GM18951 (cell line): ENCODE results near the gene DSN1.

Experiments used
- POLR2A ChIP-seq: IDR thresholded peaks from 4 replicates; pipeline ENCODE4 v1.6.1; 2011; ENCODE audit warnings: mild to moderate bottlenecking; ENCODE audit not compliant: insufficient read length, insufficient read depth; ENCODE audit errors: extremely low read depth
- in situ Hi-C: fragments of 300-500 bp; cut with MboI; formaldehyde crosslinking; loops from one replicate; pipeline ENCODE4 v1.12.0; 2022; ENCODE audit warnings: low sequenced_read_pairs, mixed read lengths, inconsistent platforms; ENCODE audit not compliant: unreplicated experiment

The DSN1 gene

GRCh38 chr20:36784116-36784515 lies 10.6 kb upstream of the DSN1 start:
- in situ Hi-C loops = no loop called here
- TF ChIP-seq POLR2A = no peak

GRCh38 chr20:36779656-36780025 lies 6.1 kb upstream of the DSN1 start:
- in situ Hi-C loops = no loop called here
- no peak for TF ChIP-seq POLR2A

GRCh38 chr20:36778831-36779655 lies 5.5 kb upstream of the DSN1 start:
- in situ Hi-C loops = no loop called here
- no peak for TF ChIP-seq POLR2A

- TF ChIP-seq POLR2A = no peak
- in situ Hi-C loops = no loop called here
Observed at GRCh38 chr20:36777576-36777975, 4.0 kb upstream of the DSN1 start.

- in situ Hi-C loops = no loop called here
- TF ChIP-seq POLR2A = no peak
Observed at GRCh38 chr20:36777167-36777566, 3.6 kb upstream of the DSN1 start.

- in situ Hi-C loops = no loop called here
Observed at GRCh38 chr20:36775826-36776225, 2.3 kb upstream of the DSN1 start.

GRCh38 chr20:36775196-36775595 lies 1.6 kb upstream of the DSN1 start:
- in situ Hi-C loops = no loop called here
- no peak for TF ChIP-seq POLR2A

More at GRCh38 chr20:36775826-36776225, 2.3 kb upstream of the DSN1 start:
- TF ChIP-seq POLR2A = no peak

GRCh38 chr20:36773107-36773596 lies 411 bp downstream of the DSN1 start:
- TF ChIP-seq POLR2A = no peak
- in situ Hi-C loops = no loop called here

- in situ Hi-C loops = no loop called here
- TF ChIP-seq POLR2A = no peak
Observed at GRCh38 chr20:36770680-36771079, 2.9 kb downstream of the DSN1 start.

GRCh38 chr20:36768768-36769430 lies 4.7 kb downstream of the DSN1 start:
- in situ Hi-C loops = no loop called here
- TF ChIP-seq POLR2A = no peak

- TF ChIP-seq POLR2A = no peak
- in situ Hi-C loops = no loop called here
Observed at GRCh38 chr20:36761125-36761524, 12.4 kb downstream of the DSN1 start.

- in situ Hi-C loops = no loop called here
Observed at GRCh38 chr20:36760647-36761046, 12.9 kb downstream of the DSN1 start.

GRCh38 chr20:36758276-36758675 lies 15.3 kb downstream of the DSN1 start:
- TF ChIP-seq POLR2A = no peak
- in situ Hi-C loops = no loop called here

More at GRCh38 chr20:36760647-36761046, 12.9 kb downstream of the DSN1 start:
- TF ChIP-seq POLR2A = no peak

- in situ Hi-C loops = no loop called here
- TF ChIP-seq POLR2A = no peak
Observed at GRCh38 chr20:36756496-36756895, 17.1 kb downstream of the DSN1 start.
